Chondrocyte (in vitro differentiated cells): ENCODE data around the gene PBX3. TPM values are rescaled to one million over a fixed set of nuclear protein-coding genes. Genes with fewer than 3 reads are reported as not detected.

Source experiments
- DNase-seq: peaks from one replicate; pipeline ENCODE4 v3.0.0; 2021; ENCODE audit warnings: mixed read lengths, low spot score
- H3K27ac Mint-ChIP-seq: one replicate; pipeline ENCODE4 v1.8.0; 2021; ENCODE audit warnings: mild to moderate bottlenecking, moderate library complexity, mixed read lengths; ENCODE audit not compliant: unreplicated experiment
- H3K27me3 Mint-ChIP-seq: 2 replicates; pipeline ENCODE4 v1.8.0; 2021; ENCODE audit warnings: low read depth, mixed read lengths
- H3K36me3 Mint-ChIP-seq: 2 replicates; pipeline ENCODE4 v1.8.0; 2021; ENCODE audit warnings: low read depth, mixed read lengths
- H3K4me1 Mint-ChIP-seq: 2 replicates; pipeline ENCODE4 v1.8.0; 2021; ENCODE audit warnings: low read depth, mild to moderate bottlenecking, mixed read lengths
- H3K4me3 Mint-ChIP-seq: one replicate; pipeline ENCODE4 v1.8.0; 2021; ENCODE audit warnings: mild to moderate bottlenecking, moderate library complexity, mixed read lengths; ENCODE audit not compliant: unreplicated experiment
- H3K9me3 Mint-ChIP-seq: 2 replicates; pipeline ENCODE4 v1.8.0; 2021; ENCODE audit warnings: low read depth, mixed read lengths
- total RNA-seq: library from RNA; stranded (reverse); gene quantifications from 3 replicates; pipeline ENCODE4 v1.2.1, GENCODE V29; 2021
- TF ChIP-seq, protein P1 (sequence below): fragments of 200-600 bp; sonication (generic); IDR thresholded peaks from 2 replicates; pipeline ENCODE4 v1.5.0; 2021; ENCODE audit warnings: antibody characterized with exemption, mild to moderate bottlenecking, moderate library complexity

PBX3 gene
- total RNA-seq, 1 donor from 2014 or later = 24.1 TPM

GRCh38 chr9:125942125-125942524 lies 195.0 kb downstream of the PBX3 start:
- Mint-ChIP-seq H3K4me1 (no peaks in the 10 kb centered on the region), H3K27me3 (no peaks in the 10 kb centered on the region), H3K9me3 (peaks cover 15% of the 10 kb centered on the region), H3K27ac (no peak overlapping the region), H3K4me3 (no peak overlapping the region), H3K36me3 (peaks cover 26% of the 10 kb centered on the region)
- TF ChIP-seq, protein P1, sequence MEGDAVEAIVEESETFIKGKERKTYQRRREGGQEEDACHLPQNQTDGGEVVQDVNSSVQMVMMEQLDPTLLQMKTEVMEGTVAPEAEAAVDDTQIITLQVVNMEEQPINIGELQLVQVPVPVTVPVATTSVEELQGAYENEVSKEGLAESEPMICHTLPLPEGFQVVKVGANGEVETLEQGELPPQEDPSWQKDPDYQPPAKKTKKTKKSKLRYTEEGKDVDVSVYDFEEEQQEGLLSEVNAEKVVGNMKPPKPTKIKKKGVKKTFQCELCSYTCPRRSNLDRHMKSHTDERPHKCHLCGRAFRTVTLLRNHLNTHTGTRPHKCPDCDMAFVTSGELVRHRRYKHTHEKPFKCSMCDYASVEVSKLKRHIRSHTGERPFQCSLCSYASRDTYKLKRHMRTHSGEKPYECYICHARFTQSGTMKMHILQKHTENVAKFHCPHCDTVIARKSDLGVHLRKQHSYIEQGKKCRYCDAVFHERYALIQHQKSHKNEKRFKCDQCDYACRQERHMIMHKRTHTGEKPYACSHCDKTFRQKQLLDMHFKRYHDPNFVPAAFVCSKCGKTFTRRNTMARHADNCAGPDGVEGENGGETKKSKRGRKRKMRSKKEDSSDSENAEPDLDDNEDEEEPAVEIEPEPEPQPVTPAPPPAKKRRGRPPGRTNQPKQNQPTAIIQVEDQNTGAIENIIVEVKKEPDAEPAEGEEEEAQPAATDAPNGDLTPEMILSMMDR = no peak
- no peak for DNase-seq

DNA sequence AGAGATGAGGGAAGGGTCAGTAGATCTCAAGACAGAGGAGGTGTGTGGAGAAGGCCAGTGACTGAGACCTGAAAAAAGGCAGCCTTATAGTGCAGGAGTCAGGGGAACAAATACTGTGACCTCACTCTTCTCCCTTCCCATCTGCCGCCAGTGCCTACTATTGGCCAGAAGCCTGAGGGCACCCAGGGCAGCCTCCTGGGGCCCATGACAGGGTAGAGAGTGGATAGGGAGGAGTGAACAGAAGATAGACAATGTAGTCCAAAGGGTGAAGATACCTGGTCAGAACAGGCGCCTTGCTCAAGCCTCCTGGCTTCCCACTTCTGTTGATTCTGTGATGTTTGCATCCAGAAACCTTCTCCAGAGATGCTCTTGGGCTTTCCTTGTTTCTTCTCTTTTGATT lies 196.7 kb downstream of the PBX3 start:
- Mint-ChIP-seq H3K9me3 (peaks cover 15% of the 10 kb centered on the region), H3K4me1 (peaks cover under 1% of the 10 kb centered on the region)

DNA sequence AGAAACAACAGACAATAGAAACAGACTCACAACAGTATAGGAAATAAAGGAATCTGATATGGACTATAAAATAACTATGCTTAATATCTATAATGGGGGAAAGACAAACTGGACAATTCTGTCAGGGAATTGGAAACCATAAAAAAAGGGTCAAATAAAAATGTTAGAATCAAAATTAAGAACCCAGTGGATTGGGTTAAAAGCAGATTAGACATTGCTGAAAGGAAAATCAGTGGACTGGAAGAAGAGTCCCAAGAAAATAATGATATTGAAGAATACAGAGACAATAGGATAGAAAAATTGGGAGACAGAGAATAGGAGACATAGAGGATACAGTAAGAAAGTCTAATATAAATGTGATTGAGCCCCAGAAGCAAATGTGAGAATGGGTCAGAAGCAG lies 199.2 kb downstream of the PBX3 start:
- Mint-ChIP-seq H3K4me3 (no peak overlapping the region), H3K9me3 (peaks cover 15% of the 10 kb centered on the region), H3K4me1 (peaks cover 6% of the 10 kb centered on the region), H3K27me3 (no peaks in the 10 kb centered on the region), H3K27ac (no peak overlapping the region), H3K36me3 (peaks cover 17% of the 10 kb centered on the region)
- TF ChIP-seq, protein P1 = no peak
- no peak for DNase-seq

More for the DNA sequence above, 196.7 kb downstream of the PBX3 start:
- H3K27me3 Mint-ChIP-seq = no peaks in the 10 kb centered on the region
- no peak overlapping the region for H3K27ac Mint-ChIP-seq
- H3K4me3 Mint-ChIP-seq = no peak overlapping the region
- DNase-seq = no peak
- peaks cover 24% of the 10 kb centered on the region for H3K36me3 Mint-ChIP-seq
- TF ChIP-seq, protein P1 = no peak

GRCh38 chr9:125948887-125949596 lies 201.9 kb downstream of the PBX3 start:
- no peak overlapping the region for H3K27ac Mint-ChIP-seq
- no peaks in the 10 kb centered on the region for H3K27me3 Mint-ChIP-seq
- no peak for DNase-seq
- TF ChIP-seq, protein P1 = no peak
- peaks cover 17% of the 10 kb centered on the region for H3K36me3 Mint-ChIP-seq
- H3K4me1 Mint-ChIP-seq = peaks cover 6% of the 10 kb centered on the region
- H3K9me3 Mint-ChIP-seq = peaks cover 15% of the 10 kb centered on the region
- H3K4me3 Mint-ChIP-seq = no peak overlapping the region

DNA sequence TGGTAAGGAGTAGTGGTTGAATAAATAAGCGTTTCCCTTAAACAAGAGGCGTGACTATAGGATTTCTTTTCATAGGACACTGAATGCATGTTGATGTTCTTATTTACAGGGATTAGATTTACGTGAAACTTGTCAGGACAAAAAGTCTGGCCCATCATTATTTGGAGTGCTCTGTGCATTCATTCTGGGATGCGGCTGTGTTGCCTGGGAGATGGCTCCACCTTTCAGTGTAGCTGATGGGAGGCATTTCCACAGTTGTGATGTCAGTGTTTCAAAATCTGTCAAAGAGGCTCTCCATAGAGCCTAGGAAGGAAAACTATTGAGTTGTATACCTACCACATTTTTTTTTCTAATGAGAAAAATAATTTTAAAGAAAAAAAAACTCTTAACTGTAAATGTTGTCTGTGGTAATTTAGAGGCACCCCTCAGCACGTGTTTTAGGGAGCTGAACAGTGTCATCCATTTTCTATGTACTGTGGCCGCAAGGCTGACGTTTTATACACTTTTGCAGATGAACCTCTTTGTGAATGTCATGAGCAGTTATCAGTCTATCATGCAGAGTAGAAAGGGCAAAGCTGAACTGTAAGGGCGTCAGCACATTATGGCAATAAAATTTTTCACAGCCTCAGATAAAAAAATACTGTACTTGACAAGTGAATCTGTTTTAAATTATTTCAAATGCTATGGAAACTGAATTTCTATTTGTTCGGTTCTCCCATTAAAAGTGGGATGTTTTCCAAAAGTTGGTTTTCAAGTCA lies 202.7 kb downstream of the PBX3 start:
- no peak for DNase-seq
- Mint-ChIP-seq H3K27ac (no peak overlapping the region), H3K36me3 (peaks cover 14% of the 10 kb centered on the region), H3K4me3 (no peak overlapping the region), H3K27me3 (no peaks in the 10 kb centered on the region), H3K4me1 (peaks cover 6% of the 10 kb centered on the region), H3K9me3 (peaks cover 15% of the 10 kb centered on the region)
- TF ChIP-seq, protein P1 = no peak
